K562 (cell line): Measurements from ENCODE around the gene RAB3D.

Source experiments
- EZH2 ChIP-seq: IDR thresholded peaks from 2 replicates; pipeline ENCODE4 v1.6.1; 2012; ENCODE audit warnings: low read depth, mild to moderate bottlenecking, inconsistent platforms, low read length, borderline replicate concordance
- JUN ChIP-seq, 2 experiments: sonication (generic) in 1 of 2; formaldehyde crosslinking in 1 of 2; IDR thresholded peaks; 2 replicates each; pipeline versions ENCODE4 v1.6.1 to v1.8.0; 2012 to 2022; ENCODE audit warnings: borderline replicate concordance in 2 of 2, mild to moderate bottlenecking in 2 of 2, improper control_type of control experiment in 1 of 2, low read depth in 1 of 2, low read length in 1 of 2, missing genetic modification reagents in 1 of 2
- KDM5B ChIP-seq: fragments of 200-600 bp; sonication (generic); IDR thresholded peaks from 2 replicates; pipeline ENCODE4 v1.6.1; 2012; ENCODE audit warnings: low read depth, mild to moderate bottlenecking, moderate library complexity, low read length, control low read depth, inconsistent platforms; ENCODE audit not compliant: insufficient replicate concordance
- MECOM ChIP-seq: fragments of 250-450 bp; sonication (Bioruptor Pico); IDR thresholded peaks from 2 replicates; pipeline ENCODE4 v1.8.0; 2022; ENCODE audit warnings: inconsistent platforms
- MEF2A ChIP-seq: IDR thresholded peaks from 2 replicates; pipeline ENCODE4 v1.6.1; 2011; ENCODE audit warnings: low read depth, mild to moderate bottlenecking, low read length, moderate library complexity; ENCODE audit not compliant: control insufficient read depth
- NFXL1 ChIP-seq: fragments of 450-650 bp; formaldehyde crosslinking; IDR thresholded peaks from 2 replicates; pipeline ENCODE4 v1.4.0; 2021; ENCODE audit warnings: mild to moderate bottlenecking
- RAD21 ChIP-seq, 2 experiments: fragments of 250-450 bp in 1 of 2; fragments of 450-650 bp in 1 of 2; sonication (Bioruptor Pico) in 1 of 2; formaldehyde crosslinking in 1 of 2; IDR thresholded peaks in 1 of 2; conservative IDR thresholded peaks in 1 of 2; 2 replicates each; pipeline versions ENCODE4 v1.4.0 to v1.8.0; 2020 to 2022; ENCODE audit warnings: mild to moderate bottlenecking in 2 of 2, moderate library complexity in 1 of 2
- RFX5 ChIP-seq: IDR thresholded peaks from 2 replicates; pipeline ENCODE4 v1.6.1; 2011; ENCODE audit warnings: low read depth, mild to moderate bottlenecking, improper control_type of control experiment, low read length
- SAFB2 ChIP-seq: fragments of 200-400 bp; formaldehyde crosslinking; IDR thresholded peaks from 2 replicates; pipeline ENCODE4 v1.6.1; 2018; ENCODE audit warnings: borderline replicate concordance, low read length, low read depth, moderate library complexity; ENCODE audit not compliant: severe bottlenecking
- ZNF12 ChIP-seq: sonication (generic); formaldehyde crosslinking; IDR thresholded peaks from 2 replicates; pipeline ENCODE4 v1.4.0; 2020; ENCODE audit warnings: mild to moderate bottlenecking, missing genetic modification reagents
- ZNF224 ChIP-seq: sonication (generic); formaldehyde crosslinking; IDR thresholded peaks from 2 replicates; pipeline ENCODE4 v1.8.0; 2022; ENCODE audit warnings: mild to moderate bottlenecking, missing genetic modification reagents
- TF ChIP-seq, protein P1 (sequence below), 3 experiments: IDR thresholded peaks in 2 of 3; conservative IDR thresholded peaks in 1 of 3; 2 replicates each; pipeline ENCODE4 v1.5.1; 2011 to 2012; ENCODE audit warnings: low read length in 3 of 3, mild to moderate bottlenecking in 3 of 3, control low read depth in 2 of 3, improper control_type of control experiment in 1 of 3, inconsistent platforms in 1 of 3, low read depth in 1 of 3, mixed read lengths in 1 of 3, moderate library complexity in 1 of 3; ENCODE audit not compliant: insufficient read depth in 2 of 3
- TF ChIP-seq, protein P2 (sequence below): sonication (generic); formaldehyde crosslinking; IDR thresholded peaks from 2 replicates; pipeline ENCODE4 v1.8.1; 2022; ENCODE audit warnings: missing genetic modification reagents

DNA sequence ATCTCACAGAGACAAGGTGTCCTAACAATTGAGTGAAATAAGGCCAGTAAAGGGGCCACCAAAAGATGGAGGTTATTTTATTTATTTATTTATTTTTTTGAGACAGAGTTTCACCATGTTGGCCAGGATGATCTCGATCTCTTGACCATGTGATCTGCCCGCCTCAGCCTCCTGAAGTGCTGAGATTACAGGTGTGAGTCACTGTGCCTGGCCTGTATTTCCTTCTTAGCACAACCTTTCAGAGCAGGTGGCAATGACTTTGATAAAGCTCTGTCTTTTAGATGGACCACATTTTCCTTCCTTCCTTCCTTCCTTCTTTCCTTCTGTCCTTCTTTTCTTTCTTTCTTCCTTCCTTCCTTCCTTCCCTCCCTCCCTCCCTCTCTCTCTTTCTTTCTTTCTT is 66.2 kb downstream of the RAB3D start:
- TF ChIP-seq ZNF224 (CRISPR knock-in tag) (no peak), JUN (IDR thresholded peaks at IDR 0.05; ENCODE audit: borderline replicate concordance, low read depth, low read length) (no peak), JUN (CRISPR knock-in tag; IDR thresholded peaks at IDR 0.05; ENCODE audit: borderline replicate concordance) (no peak), EZH2 (no peak), NFXL1 (no peak), SAFB2 (no peak), MEF2A (no peak), MECOM (CRISPR knock-in tag) (no peak), ZNF12 (CRISPR knock-in tag) (no peak), RFX5 (no peak), KDM5B (no peak), RAD21 (CRISPR knock-in tag; conservative IDR thresholded peaks at IDR 0.05 in 1 of 2, IDR thresholded peaks at IDR 0.05 in 1 of 2) (no peak)
- TF ChIP-seq, protein P1, sequence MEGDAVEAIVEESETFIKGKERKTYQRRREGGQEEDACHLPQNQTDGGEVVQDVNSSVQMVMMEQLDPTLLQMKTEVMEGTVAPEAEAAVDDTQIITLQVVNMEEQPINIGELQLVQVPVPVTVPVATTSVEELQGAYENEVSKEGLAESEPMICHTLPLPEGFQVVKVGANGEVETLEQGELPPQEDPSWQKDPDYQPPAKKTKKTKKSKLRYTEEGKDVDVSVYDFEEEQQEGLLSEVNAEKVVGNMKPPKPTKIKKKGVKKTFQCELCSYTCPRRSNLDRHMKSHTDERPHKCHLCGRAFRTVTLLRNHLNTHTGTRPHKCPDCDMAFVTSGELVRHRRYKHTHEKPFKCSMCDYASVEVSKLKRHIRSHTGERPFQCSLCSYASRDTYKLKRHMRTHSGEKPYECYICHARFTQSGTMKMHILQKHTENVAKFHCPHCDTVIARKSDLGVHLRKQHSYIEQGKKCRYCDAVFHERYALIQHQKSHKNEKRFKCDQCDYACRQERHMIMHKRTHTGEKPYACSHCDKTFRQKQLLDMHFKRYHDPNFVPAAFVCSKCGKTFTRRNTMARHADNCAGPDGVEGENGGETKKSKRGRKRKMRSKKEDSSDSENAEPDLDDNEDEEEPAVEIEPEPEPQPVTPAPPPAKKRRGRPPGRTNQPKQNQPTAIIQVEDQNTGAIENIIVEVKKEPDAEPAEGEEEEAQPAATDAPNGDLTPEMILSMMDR (IDR thresholded peaks at IDR 0.05 in 2 of 3, conservative IDR thresholded peaks at IDR 0.05 in 1 of 3; ENCODE audit: insufficient read depth in 2 of 3, low read depth in 1 of 3, low read length in 3 of 3) = no peak
- TF ChIP-seq, protein P2, sequence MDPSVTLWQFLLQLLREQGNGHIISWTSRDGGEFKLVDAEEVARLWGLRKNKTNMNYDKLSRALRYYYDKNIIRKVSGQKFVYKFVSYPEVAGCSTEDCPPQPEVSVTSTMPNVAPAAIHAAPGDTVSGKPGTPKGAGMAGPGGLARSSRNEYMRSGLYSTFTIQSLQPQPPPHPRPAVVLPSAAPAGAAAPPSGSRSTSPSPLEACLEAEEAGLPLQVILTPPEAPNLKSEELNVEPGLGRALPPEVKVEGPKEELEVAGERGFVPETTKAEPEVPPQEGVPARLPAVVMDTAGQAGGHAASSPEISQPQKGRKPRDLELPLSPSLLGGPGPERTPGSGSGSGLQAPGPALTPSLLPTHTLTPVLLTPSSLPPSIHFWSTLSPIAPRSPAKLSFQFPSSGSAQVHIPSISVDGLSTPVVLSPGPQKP (CRISPR knock-in tag) = no peak
